Skin epidermis (tissue), 12 donors: ENCODE results near the gene PAK4.
"Not testable (repeated sequence)": the region's sequence is repeated elsewhere in the genome, so short reads cannot be mapped to it uniquely, and the experiment has no call there.

Source experiments
- H3K27ac ChIP-seq, 21 experiments: fragments of 200-600 bp; sonication (generic) in 11 of 21; one replicate each; pipeline ENCODE4 v1.5.0; 2020; ENCODE audit warnings: mild to moderate bottlenecking in 3 of 21, inconsistent platforms in 2 of 21, moderate library complexity in 2 of 21
- H3K4me3 ChIP-seq, 7 experiments: fragments of 200-600 bp; sonication (generic) in 2 of 7; one replicate each; pipeline ENCODE4 v1.5.0; 2020; ENCODE audit warnings: inconsistent platforms in 2 of 7, mild to moderate bottlenecking in 2 of 7, moderate library complexity in 1 of 7

PAK4 gene

DNA sequence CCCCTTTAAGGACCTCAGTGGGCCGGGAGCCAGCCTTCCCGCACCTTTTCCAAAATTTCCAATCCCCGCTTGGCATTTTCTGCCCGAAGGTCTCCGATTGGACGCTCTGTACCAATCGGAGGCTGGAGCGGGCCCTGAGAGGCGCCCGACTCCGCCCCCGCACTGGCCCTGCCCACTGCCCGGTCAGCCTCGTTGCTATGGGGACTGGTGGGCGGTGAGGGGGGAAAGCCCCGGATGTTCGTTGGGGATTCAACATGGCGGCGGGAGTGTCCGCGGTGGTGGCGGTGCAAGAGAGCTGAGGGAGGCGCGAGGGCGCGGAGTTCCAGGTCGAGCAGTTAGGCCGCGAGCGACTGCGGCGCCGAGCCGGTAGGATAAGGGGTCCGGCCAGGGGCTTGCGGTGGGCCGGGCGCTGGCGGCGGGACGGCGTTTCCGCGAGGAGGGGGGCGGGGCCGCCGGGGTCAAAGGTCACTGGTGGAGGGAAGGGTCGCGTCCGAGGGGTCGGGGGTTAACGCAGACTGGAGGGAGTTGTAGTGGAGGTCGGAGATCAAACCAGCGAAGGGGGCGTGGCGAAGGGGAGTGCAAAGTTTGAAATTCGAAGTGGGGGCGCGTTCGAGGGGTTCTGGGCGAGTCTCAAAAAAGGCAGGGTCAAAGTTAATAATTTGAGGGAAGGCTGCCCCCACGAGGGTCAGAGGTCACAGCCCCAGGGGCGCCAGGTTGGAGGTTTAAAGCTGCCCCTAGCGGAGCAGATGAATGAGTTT lies at the start of gene PAK4:
TSS of gene PAK4 (plus strand) at position 233 of the 758 bp plus-strand sequence. CDS start 43,768 bp downstream, outside the sequence.
- Histone ChIP-seq H3K27ac (peak within 1 kb of the TSS; percentile 62 to 92 (median 86)), H3K4me3 (peak within 1 kb of the TSS; percentile 64 to 96 (median 74))

DNA sequence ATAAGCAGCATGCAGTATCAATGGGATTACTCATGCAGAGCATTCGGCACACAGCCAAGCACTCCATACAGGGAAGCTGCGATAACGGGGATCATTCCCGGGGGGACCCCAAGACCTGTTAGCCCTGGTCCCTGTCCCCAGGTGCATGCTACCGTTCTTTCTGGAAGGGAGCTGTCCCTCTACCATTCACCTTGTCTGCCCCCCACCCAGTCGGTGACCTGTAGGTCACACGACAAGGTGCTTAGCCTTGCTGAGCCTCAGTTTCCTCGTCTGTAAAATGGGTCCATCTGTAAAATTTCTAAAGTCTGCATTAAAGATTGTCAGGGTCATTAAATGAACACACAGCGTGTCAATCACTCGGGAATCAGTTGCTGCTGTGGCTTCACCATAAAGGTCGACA lies 48.3 kb upstream of the PAK4 start:
- H3K27ac ChIP-seq = peak overlapping the region in 1 of 21 experiments; percentile 34

DNA sequence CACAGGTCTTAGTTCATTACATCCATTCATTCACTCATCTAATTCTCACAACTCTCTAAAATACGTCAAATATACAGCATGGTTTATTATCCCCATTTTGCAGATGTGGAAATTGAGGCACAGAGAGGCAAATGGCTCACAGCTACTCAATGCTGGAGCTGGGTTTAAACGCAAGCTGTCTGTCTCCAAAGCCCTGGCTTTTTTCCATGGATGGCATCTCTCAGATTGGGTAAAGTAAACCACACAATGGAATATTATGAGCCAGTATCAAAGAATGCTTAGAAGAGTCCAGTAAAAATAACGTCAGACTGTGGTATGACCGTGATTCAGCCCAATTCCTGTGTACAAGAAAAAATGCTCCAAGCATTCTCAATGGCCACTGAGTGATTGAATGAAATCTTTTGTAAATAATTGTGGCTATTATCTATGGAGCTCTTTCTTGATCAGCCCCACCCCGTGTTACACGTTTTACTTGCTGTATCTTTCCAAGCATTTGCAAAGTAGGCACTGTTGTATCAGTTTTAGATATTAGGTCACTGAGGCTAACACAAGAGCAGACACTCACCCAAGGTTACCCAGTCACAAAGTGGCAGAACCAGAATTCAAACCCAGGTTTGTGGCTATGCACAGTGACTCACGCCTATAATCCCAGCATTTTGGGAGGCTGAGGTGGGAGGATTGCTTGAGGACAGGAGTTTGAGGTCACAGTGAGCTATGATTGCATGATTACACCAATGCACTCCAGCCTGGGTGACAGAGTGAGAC lies 47.0 kb upstream of the PAK4 start:
- H3K27ac ChIP-seq = peak overlapping the region in 1 of 21 experiments; percentile 34
- H3K4me3 ChIP-seq = no peak overlapping the region

More for the DNA sequence above, 48.3 kb upstream of the PAK4 start:
- no peak overlapping the region for H3K4me3 ChIP-seq

DNA sequence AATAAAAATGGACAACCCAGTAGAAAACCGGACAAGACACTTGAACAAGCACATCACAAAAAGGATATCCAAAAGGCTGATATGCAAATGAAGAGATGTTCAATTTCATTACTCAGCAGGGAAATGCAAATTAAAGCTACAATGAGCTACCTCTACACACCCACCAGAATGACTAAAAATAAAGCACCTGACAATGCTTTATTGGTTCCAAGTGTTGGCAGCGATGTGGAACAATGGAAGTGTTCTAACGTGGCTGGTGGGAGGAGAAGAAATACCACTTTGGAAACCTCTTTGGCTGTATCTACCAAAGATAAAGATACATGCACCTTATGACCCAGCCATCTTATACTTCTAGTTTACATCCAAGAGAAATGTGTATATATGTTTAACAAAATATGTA lies 45.2 kb upstream of the PAK4 start:
- peak overlapping the region in 1 of 21 experiments; percentile 33 for H3K27ac ChIP-seq
- no peak overlapping the region for H3K4me3 ChIP-seq

DNA sequence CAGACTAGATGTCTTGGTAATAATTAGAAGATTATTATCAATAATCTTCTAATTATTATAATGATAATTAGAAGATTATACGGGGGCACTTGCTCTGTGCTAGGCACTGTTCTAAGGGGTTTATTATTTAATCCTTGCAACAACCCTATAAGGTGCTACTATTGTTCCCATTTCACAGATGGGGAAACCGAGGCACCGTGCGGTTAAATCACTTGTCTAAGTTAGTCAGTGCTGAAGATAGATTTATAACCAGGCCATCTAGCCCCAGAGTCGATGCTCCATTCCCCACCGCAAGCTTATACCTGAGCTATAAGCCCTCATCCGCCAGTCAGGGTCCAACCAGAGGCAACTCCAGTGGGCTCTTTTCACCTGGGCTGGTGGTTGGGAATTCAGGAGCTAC lies 43.4 kb upstream of the PAK4 start:
- Histone ChIP-seq H3K27ac (peak overlapping the region in 1 of 21 experiments; percentile 77), H3K4me3 (no peak overlapping the region)

DNA sequence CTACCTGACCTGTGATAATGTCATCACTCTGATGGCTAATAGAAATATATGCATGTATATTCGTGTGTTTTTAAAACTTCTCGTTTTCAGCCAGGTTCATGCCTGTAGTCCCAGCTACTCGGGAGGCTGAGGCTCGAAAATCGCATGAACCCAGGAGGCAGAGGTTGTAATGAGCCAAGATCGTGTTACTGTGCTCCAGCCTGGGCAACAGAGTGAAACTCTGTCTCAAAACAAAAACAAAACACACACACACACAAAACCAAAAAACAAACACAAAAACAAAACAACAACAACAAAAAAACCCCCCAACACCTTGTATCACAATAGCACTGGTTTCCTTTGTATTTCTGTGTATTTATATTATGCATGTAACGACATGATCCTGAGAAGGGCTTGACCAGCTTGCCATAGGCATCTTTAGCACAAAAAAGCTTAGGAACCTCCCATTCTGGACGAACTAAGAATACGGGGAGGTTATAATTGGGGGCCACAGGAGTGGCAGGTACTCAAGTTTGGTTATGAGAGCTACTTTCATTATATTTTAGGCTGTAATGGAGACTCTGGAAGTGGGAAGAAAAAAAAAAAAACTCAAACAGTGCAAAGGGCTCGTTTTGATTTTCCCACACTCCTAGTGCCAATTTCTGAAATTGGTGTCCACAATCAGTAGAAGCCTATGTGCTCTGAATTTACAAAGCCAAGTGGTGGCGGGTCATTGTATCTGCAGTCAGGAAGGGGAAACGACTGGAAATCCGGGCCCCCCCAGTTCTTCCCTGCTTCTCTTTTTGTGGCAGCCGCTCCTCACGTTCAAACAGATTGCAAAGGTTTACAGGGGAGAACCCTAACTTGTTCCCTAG lies 42.6 kb upstream of the PAK4 start:
- Histone ChIP-seq H3K27ac (peak overlapping the region in 9 of 21 experiments; percentile 0 to 77 (median 28)), H3K4me3 (peak overlapping the region in 5 of 7 experiments; percentile 13 to 27 (median 24))

DNA sequence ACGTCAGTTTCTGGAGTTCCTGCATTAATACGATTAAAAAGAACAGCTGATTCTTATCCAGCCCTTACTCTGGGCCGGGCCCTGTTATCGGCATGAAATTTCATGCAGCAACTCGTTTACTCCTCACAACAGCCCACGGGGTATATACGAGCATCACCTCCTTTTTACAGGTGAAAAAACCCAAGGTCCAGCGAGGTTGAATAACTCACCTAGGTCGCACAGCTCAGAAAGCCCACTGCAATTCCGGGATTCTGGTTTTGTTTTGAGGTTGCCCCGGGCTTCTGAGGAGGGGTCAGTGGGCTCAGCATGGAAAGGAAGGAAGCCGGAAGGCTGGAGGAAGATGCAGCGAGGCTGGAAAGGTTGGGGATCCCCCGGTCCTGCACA lies 42.0 kb upstream of the PAK4 start:
- H3K27ac ChIP-seq = peak overlapping the region in 14 of 21 experiments; percentile 0 to 77 (median 23)
- peak overlapping the region in 6 of 7 experiments; percentile 13 to 27 (median 22) for H3K4me3 ChIP-seq

DNA sequence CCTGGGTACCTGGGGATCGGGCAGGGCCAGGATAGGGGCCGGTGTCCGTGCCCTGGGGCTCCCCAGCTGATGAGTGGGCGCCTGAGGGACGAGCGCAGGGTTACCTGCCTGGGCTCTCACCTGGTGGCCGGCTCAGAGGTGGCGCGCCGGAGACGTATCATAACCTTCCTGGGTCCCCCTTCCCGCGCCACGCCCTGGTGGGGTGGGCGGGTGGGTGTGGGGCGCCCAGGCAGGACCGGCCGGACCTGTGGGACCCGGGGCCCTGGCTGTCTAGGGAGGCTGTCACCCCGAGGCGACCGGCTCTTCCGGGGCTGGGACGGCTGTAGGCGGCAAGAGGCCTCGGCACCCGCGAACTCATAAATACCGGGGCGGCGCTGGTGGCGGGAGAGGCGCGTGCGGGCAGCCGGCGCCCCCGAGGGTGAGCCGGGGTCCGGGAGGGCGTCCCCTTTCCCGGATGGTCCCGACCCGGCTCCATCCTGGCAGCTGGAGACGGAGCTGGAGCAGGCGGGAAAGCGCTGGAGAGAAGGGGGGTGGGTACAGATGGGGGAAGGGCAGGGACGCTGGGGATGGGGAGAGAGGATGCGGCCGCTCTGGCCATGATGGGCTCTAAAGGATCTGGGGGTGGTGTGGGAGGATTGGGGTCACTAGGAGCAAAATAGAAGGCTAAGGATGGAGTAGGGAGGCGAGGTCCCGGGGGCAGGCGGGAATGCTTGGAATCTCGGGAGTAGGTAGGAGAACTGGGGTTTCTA lies 41.4 kb upstream of the PAK4 start, which contains the start of gene ACP7:
TSS of gene ACP7 (plus strand) at position 386 of the 749 bp plus-strand sequence. CDS start 902 bp downstream, outside the sequence.
- H3K27ac ChIP-seq = peak within 1 kb of the TSS in 14 of 21 experiments; percentile 0 to 77 (median 23)
- H3K4me3 ChIP-seq = peak within 1 kb of the TSS; percentile 7 to 27 (median 21)

DNA sequence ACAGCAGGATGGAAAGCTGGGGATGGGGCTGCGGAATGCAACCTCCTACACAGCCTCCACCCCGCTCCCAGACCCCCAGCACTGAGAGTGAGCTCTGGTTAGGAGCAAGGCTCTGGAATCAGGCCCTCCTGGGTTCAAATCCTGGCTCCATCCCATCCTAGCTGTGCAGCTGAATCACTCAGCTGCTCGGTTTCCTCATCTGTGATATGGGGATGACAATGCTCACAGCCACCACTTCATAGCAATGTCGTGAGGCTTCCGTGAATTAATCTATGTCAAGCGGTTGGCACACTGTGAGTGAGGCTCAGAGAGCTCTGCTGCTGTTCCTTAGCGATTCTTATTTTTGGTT lies 40.9 kb upstream of the PAK4 start:
- peak overlapping the region in 1 of 7 experiments; percentile 24 for H3K4me3 ChIP-seq
- H3K27ac ChIP-seq = peak overlapping the region in 3 of 21 experiments; percentile 14 to 77 (median 55)

DNA sequence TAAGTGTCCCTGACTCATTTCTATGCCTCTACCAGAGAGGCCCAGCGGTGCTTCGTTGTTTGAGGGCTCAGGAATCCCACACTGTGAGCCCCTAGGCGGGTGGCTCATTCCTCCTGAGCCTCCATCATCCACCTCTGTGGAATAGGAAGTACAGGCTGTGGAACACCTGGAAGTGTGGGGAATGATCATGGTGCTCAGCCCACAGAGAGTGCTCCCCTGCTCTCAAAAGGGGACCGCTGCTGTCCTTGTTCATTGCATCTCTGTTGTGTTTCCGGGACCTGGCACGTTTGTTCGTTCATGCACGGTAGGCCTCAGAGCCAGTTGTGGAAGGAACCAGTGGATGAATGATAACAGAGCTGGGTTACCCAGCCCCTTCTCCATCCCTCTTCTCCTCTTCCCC lies 40.2 kb upstream of the PAK4 start:
- H3K27ac ChIP-seq = peak overlapping the region in 1 of 21 experiments; percentile 77
- H3K4me3 ChIP-seq = no peak overlapping the region

DNA sequence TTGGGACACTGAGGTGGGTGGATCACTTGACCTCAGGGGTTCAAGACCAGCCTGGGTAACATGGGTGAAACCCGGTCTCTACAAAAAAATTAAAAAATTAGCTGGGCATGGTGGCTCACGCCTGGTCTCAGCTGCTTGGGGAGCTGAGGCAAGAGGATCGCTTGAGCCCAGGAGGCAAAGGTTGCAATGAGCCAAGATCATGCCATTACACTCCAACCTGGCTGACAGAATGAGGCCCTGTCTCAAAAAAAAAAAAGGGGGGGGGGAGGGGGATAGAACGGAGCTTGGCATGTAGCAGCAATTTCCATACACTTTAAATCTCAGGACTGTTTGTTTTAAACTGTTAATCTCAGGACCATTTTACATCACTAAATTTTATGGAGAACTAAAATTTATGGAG lies 39.2 kb upstream of the PAK4 start:
- no peak overlapping the region for H3K4me3 ChIP-seq
- no peak overlapping the region for H3K27ac ChIP-seq

DNA sequence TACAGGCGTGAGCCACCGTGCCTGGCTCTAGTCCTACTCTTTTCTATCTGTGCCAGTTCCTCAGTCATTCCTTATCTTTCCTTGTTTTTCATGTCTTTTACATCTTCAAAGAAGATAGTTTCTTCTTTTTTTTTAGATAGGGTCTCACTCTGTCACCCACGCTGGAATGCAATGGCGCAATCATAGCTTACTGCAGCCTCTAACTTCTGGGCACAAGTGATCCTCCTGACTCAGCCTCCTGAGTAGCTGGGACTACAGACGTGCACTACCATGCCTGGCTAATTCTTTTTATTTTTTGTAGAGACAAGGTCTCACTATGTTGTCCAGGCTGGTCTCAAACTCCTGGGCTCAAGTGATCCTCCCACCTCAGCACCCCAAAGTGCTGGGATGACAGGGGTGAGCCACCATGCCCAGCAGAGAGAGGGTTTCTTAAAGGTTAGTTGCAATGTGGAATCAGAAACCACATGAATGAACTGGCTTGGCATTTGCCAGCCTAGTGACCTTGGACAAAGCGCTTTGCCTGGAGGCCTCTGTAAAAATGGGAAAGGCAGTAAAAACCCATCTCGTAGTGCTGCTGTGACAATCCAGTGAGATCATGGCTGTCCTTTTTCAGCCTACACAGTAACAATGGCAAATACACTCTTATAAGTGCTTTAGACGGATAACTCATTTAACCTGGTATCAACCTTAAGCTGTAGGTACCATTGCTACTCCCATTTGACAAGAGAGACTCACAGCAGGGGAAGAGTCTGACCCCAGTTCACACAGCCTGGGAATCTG lies 37.5 kb upstream of the PAK4 start:
- H3K27ac ChIP-seq = no peak overlapping the region
- H3K4me3 ChIP-seq = no peak overlapping the region

DNA sequence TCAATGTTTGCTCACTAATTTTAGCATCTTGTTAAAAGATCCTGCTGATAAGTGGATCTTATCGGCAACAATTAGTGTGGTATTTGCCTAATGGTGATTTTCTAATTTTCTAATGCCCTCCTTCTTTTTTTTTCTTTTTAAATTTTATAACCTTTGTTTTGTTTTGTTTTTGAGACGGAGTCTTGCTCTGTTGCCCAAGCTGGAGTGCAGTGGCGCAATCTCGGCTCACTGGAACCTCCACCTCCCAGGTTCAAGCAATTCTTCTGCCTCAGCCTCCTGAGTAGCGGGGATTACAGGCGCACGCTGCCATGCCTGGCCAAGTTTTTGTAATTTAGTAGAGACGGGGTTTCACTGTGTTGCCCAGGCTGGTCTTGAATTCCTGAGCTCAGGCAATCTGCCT lies 35.6 kb upstream of the PAK4 start:
- not testable (repeated sequence) for H3K27ac ChIP-seq, H3K4me3 ChIP-seq

DNA sequence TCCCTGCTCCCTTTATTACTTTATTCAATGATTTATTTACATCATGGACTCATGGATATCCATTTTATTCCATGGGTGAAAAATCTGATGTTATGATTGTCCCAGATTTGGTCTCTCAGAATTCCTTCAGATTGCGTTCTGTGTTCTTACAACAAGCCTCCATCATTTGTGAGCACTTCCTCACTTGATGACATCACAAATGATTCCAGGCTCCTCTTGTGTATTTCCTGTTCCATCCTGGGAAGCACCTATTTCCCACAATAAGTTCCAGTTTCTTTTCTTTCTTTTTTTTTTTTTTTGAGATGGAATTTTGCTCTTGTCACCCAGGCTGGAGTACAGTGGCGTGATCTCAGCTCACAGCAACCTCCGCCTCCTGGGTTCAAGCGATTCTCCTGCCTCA lies 34.7 kb upstream of the PAK4 start:
- no peak overlapping the region for H3K4me3 ChIP-seq
- no peak overlapping the region for H3K27ac ChIP-seq

DNA sequence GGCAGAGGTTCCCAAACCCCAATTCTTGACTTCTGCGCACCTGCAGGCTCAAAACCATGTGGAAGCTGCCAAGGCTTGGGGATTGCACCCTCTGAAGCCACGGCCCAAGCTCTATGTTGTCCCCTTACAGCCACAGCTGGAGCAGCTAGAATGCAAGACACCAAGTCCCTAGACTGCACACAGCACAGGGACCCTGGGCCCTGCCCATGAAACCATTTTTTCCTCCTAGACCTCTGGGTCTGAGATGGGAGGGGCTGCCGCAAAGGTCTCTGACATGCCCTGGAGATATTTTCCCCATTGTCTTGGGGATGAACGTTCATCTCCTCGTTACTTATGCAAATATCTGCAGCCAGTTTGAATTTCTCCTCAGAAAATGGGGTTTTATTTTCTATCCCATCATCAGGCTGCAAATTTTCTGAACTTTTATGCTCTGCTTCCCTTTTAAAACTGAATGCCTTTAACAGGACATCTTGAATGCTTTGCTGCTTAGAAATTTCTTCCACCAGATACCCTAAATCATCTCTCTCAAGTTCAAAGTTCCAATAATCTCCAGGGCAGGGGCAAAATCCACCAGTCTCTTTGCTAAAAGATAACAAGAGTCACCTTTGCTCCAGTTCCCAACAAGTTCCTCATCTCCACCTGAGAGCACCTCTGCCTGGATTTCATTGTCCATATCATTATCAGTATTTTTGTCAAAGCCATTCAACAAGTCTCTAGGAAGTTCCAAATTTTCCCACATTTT lies 29.6 kb upstream of the PAK4 start:
- H3K4me3 ChIP-seq, H3K27ac ChIP-seq: not testable (repeated sequence)

DNA sequence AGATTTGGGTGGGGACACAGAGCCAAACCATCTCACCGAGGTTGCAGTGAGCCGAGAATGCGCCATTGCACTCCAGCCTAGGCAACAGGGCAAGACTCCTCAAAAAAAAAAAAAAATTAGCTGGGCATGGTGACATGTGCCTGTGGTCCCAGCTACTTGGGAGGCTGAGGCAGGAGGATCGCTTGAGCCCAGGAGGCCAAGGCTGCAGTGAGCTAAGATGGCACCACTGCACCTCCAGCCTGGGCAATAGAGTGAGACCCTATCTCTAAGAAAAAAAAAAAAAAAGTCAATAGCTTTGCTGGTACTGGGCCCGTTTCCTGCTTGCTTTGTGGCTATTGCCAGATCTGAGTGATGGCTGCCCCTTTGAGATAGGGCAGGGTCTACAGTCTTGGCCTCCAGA lies 28.3 kb upstream of the PAK4 start:
- Histone ChIP-seq H3K4me3 (no peak overlapping the region), H3K27ac (no peak overlapping the region)

DNA sequence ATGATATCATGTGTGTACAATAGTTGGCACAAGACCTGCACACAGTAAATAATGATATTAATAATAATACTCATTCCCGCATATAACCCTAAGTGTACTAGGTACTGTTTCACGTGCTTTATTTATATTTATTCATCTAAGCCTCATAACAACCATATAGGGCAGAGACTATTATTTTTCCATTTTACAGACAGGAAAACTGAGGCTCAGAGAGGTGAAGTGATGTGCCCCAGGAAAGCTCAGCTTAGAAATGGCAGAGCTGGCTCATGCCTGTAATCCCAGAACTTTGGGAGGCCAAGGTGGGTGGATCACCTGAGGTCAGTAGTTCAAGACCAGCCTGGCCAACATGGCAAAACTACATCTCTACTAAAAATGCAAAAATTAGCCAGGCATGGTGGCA lies 27.9 kb upstream of the PAK4 start:
- Histone ChIP-seq H3K27ac (no peak overlapping the region), H3K4me3 (no peak overlapping the region)
